ENCODE measurements around the gene ZSCAN9. TPM values are rescaled to one million over a fixed set of nuclear protein-coding genes. Genes with fewer than 3 reads are reported as not detected.
A peak's percentile ranks its signal among the peaks of the same experiment; 100 is the strongest.

ZSCAN9 gene
- total RNA-seq = 1 to 10 TPM; 3.4 to 4.4 TPM
- polyA plus RNA-seq = 1 to 10 TPM; 1.2 to 3.5 TPM

GRCh38 chr6:28225056-28225834 lies at the start of gene ZSCAN9:
Gene ZSCAN9 (plus strand): TSS chr6:28225275. CDS start chr6:28227085, 1,810 bp downstream.
- Histone ChIP-seq H3K36me3 (ENCODE audit: insufficient read depth, low read length) (no peaks in the 10 kb centered on the region), H3K27ac (ENCODE audit: low read depth, low read length) (no peak within 1 kb of the TSS), H3K4me3 (ENCODE audit: low read length in 2 of 2) (peak within 1 kb of the TSS; percentile 60 to 74), H3K9me3 (ENCODE audit: control insufficient read depth in 1 of 2, low read length in 2 of 2) (no peaks in the 10 kb centered on the region), H3K27me3 (ENCODE audit: insufficient read depth, low read length) (peaks cover 14% of the 10 kb centered on the region), H3K4me1 (ENCODE audit: insufficient read depth, low read length) (peaks cover 7% of the 10 kb centered on the region)
- Mint-ChIP-seq H3K27me3 (peaks cover 31% of the 10 kb centered on the region in 2 donors), H3K9me3 (peaks cover 0 to 8% (median 0%) of the 10 kb centered on the region in 8 donors), H3K27ac (peak within 1 kb of the TSS in 6 of 7 donors; percentile 36 to 92 (median 82)), H3K4me3 (peak within 1 kb of the TSS; percentile 91 to 97 (median 94)), H3K36me3 (peaks cover 8 to 10% of the 10 kb centered on the region in 2 donors), H3K4me1 (peaks cover 8 to 15% (median 8%) of the 10 kb centered on the region in 4 donors)
- peak in 3 of 5 donors; percentile 15 to 26 (median 16) for DNase-seq
- CTCF ChIA-PET (ENCODE audit: partially characterized antibody) = no interaction called here
- POLR2A ChIA-PET (ENCODE audit: partially characterized antibody) = no interaction called here
- intact Hi-C loops (cut with micrococcal nuclease) = no loop called here

DNA sequence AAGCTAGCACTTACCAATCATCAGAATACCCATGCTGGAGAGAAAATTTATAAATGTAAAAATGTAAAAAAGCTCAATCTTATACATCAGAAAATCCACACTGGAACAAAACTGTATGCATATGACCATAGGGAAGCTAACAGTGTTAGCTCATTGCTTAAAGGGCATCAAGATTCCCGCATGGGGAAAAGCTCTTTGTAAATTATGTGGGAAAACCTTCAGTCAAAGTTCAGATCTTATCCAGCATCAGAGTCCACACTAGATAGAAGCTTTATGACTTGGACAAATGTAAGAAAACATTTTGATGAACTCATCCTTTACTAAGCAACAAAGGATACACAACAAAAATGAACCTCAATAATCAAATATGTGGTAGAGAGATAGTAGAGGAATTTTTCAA lies 48.7 kb upstream of the ZSCAN9 start:
- intact Hi-C loops (cut with micrococcal nuclease) = no loop called here
- CTCF ChIA-PET (ENCODE audit: partially characterized antibody) = no interaction called here
- no peaks in the 10 kb centered on the region for H3K4me1 Mint-ChIP-seq
- H3K27ac Mint-ChIP-seq = no peak overlapping the region
- peaks cover 0 to 6% (median 2%) of the 10 kb centered on the region in 8 donors for H3K9me3 Mint-ChIP-seq
- Histone ChIP-seq H3K27ac (ENCODE audit: low read depth, low read length) (no peak overlapping the region), H3K4me3 (ENCODE audit: low read length in 2 of 2) (no peak overlapping the region), H3K36me3 (ENCODE audit: insufficient read depth, low read length) (no peaks in the 10 kb centered on the region), H3K4me1 (ENCODE audit: insufficient read depth, low read length) (no peaks in the 10 kb centered on the region), H3K27me3 (ENCODE audit: insufficient read depth, low read length) (no peaks in the 10 kb centered on the region), H3K9me3 (ENCODE audit: control insufficient read depth in 1 of 2, low read length in 2 of 2) (no peaks in the 10 kb centered on the region)
- no peak for DNase-seq
- no peaks in the 10 kb centered on the region for H3K36me3 Mint-ChIP-seq
- POLR2A ChIA-PET (ENCODE audit: partially characterized antibody) = no interaction called here
- peaks cover 22 to 41% of the 10 kb centered on the region in 2 donors for H3K27me3 Mint-ChIP-seq
- H3K4me3 Mint-ChIP-seq = no peak overlapping the region

GRCh38 chr6:28182255-28182654 lies 42.8 kb upstream of the ZSCAN9 start:
- H3K4me3 ChIP-seq (ENCODE audit: low read length in 2 of 2) = no peak overlapping the region
- Mint-ChIP-seq H3K36me3 (no peaks in the 10 kb centered on the region), H3K4me3 (no peak overlapping the region), H3K4me1 (no peaks in the 10 kb centered on the region), H3K9me3 (peaks cover 0 to 49% (median 20%) of the 10 kb centered on the region in 8 donors), H3K27me3 (peaks cover 17 to 22% of the 10 kb centered on the region in 2 donors), H3K27ac (no peak overlapping the region)
- no peak overlapping the region for H3K27ac ChIP-seq (ENCODE audit: low read depth, low read length)
- ChIA-PET POLR2A (ENCODE audit: partially characterized antibody) (no interaction called here), CTCF (ENCODE audit: partially characterized antibody) (no interaction called here)
- no peaks in the 10 kb centered on the region for H3K4me1 ChIP-seq (ENCODE audit: insufficient read depth, low read length)
- peaks cover 0 to 1% of the 10 kb centered on the region in 2 donors for H3K9me3 ChIP-seq (ENCODE audit: control insufficient read depth in 1 of 2, low read length in 2 of 2)
- no peaks in the 10 kb centered on the region for H3K27me3 ChIP-seq (ENCODE audit: insufficient read depth, low read length)
- DNase-seq = no peak
- H3K36me3 ChIP-seq (ENCODE audit: insufficient read depth, low read length) = no peaks in the 10 kb centered on the region
- intact Hi-C loops (cut with micrococcal nuclease) = no loop called here

GRCh38 chr6:28188111-28188979 lies 36.7 kb upstream of the ZSCAN9 start:
- no peaks in the 10 kb centered on the region for H3K27me3 ChIP-seq (ENCODE audit: insufficient read depth, low read length)
- Mint-ChIP-seq H3K27me3 (peaks cover 4 to 6% of the 10 kb centered on the region in 2 donors), H3K9me3 (peaks cover 4 to 86% (median 63%) of the 10 kb centered on the region in 8 donors), H3K36me3 (peaks cover 4 to 10% of the 10 kb centered on the region in 2 donors), H3K27ac (no peak overlapping the region), H3K4me1 (no peaks in the 10 kb centered on the region), H3K4me3 (no peak overlapping the region)
- ChIA-PET CTCF (ENCODE audit: partially characterized antibody) (no interaction called here), POLR2A (ENCODE audit: partially characterized antibody) (no interaction called here)
- peaks cover 8 to 19% of the 10 kb centered on the region in 2 donors for H3K9me3 ChIP-seq (ENCODE audit: control insufficient read depth in 1 of 2, low read length in 2 of 2)
- no peak overlapping the region for H3K4me3 ChIP-seq (ENCODE audit: low read length in 2 of 2)
- intact Hi-C loops (cut with micrococcal nuclease) = no loop called here
- no peak overlapping the region for H3K27ac ChIP-seq (ENCODE audit: low read depth, low read length)
- no peak for DNase-seq
- no peaks in the 10 kb centered on the region for H3K36me3 ChIP-seq (ENCODE audit: insufficient read depth, low read length)
- no peaks in the 10 kb centered on the region for H3K4me1 ChIP-seq (ENCODE audit: insufficient read depth, low read length)

GRCh38 chr6:28200020-28200419 lies 25.1 kb upstream of the ZSCAN9 start:
- CTCF ChIA-PET (ENCODE audit: partially characterized antibody) = no interaction called here

DNA sequence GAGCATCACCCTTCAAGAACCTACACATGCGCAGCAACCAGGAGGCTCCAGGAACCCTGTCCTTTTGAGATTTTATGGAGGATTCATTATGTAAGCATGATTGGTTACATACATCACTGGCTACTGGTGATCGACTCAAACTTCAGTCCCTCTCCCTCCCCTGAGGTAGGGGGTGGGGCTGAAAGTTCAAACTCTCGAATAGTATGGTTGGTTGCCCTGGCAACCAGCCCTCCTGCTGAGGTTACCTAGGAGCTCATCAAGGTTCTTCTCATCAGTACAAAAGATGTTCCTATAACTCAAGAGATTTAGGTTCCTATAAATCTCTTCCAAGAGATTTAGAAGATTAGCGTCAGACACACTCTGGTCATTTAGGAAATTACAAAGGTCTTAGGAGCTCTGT lies 21.9 kb upstream of the ZSCAN9 start:
- Mint-ChIP-seq H3K9me3 (peaks cover 6 to 77% (median 48%) of the 10 kb centered on the region in 8 donors), H3K4me3 (no peak overlapping the region), H3K27me3 (peaks cover 52 to 55% of the 10 kb centered on the region in 2 donors), H3K27ac (peak overlapping the region in 1 of 7 donors; percentile 11), H3K4me1 (peaks cover 6 to 11% (median 11%) of the 10 kb centered on the region in 4 donors), H3K36me3 (peaks cover 4 to 9% of the 10 kb centered on the region in 2 donors)
- POLR2A ChIA-PET (ENCODE audit: partially characterized antibody) = no interaction called here
- Histone ChIP-seq H3K9me3 (ENCODE audit: control insufficient read depth in 1 of 2, low read length in 2 of 2) (no peaks in the 10 kb centered on the region), H3K36me3 (ENCODE audit: insufficient read depth, low read length) (no peaks in the 10 kb centered on the region), H3K27ac (ENCODE audit: low read depth, low read length) (no peak overlapping the region), H3K4me1 (ENCODE audit: insufficient read depth, low read length) (peaks cover 18% of the 10 kb centered on the region), H3K27me3 (ENCODE audit: insufficient read depth, low read length) (peaks cover 20% of the 10 kb centered on the region), H3K4me3 (ENCODE audit: low read length in 2 of 2) (no peak overlapping the region)
- CTCF ChIA-PET (ENCODE audit: partially characterized antibody) = no interaction called here
- no peak for DNase-seq
- intact Hi-C loops (cut with micrococcal nuclease) = no loop called here

More at GRCh38 chr6:28200020-28200419, 25.1 kb upstream of the ZSCAN9 start:
- no peak for DNase-seq
- H3K27ac ChIP-seq (ENCODE audit: low read depth, low read length) = no peak overlapping the region
- POLR2A ChIA-PET (ENCODE audit: partially characterized antibody) = no interaction called here
- H3K27me3 ChIP-seq (ENCODE audit: insufficient read depth, low read length) = no peaks in the 10 kb centered on the region
- intact Hi-C loops (cut with micrococcal nuclease) = no loop called here
- no peak overlapping the region for H3K27ac Mint-ChIP-seq
- H3K36me3 ChIP-seq (ENCODE audit: insufficient read depth, low read length) = no peaks in the 10 kb centered on the region
- peaks cover 41 to 43% of the 10 kb centered on the region in 2 donors for H3K27me3 Mint-ChIP-seq
- H3K36me3 Mint-ChIP-seq = peaks cover 9 to 20% of the 10 kb centered on the region in 2 donors
- H3K9me3 ChIP-seq (ENCODE audit: control insufficient read depth in 1 of 2, low read length in 2 of 2) = no peaks in the 10 kb centered on the region
- peaks cover 10 to 76% (median 47%) of the 10 kb centered on the region in 8 donors for H3K9me3 Mint-ChIP-seq
- H3K4me1 ChIP-seq (ENCODE audit: insufficient read depth, low read length) = peaks cover 9% of the 10 kb centered on the region
- peaks cover 0 to 4% (median under 1%) of the 10 kb centered on the region in 4 donors for H3K4me1 Mint-ChIP-seq
- no peak overlapping the region for H3K4me3 Mint-ChIP-seq
- H3K4me3 ChIP-seq (ENCODE audit: low read length in 2 of 2) = no peak overlapping the region

GRCh38 chr6:28205879-28206278 lies 19.2 kb upstream of the ZSCAN9 start:
- Mint-ChIP-seq H3K9me3 (peaks cover 2 to 57% (median 46%) of the 10 kb centered on the region in 8 donors), H3K4me1 (peaks cover 6 to 15% (median 13%) of the 10 kb centered on the region in 4 donors), H3K4me3 (no peak overlapping the region), H3K36me3 (peaks cover 2 to 3% of the 10 kb centered on the region in 2 donors), H3K27me3 (peaks cover 47 to 50% of the 10 kb centered on the region in 2 donors), H3K27ac (no peak overlapping the region)
- H3K4me1 ChIP-seq (ENCODE audit: insufficient read depth, low read length) = peaks cover 19% of the 10 kb centered on the region
- ChIA-PET CTCF (ENCODE audit: partially characterized antibody) (interaction anchor here (1.2 kb wide), 1 partner anchor 150 kb away, joined by 7 read pairs; no protein-coding TSS in a partner anchor), POLR2A (ENCODE audit: partially characterized antibody) (interaction anchor here (1.6 kb wide), 1 partner anchor 21 kb away, joined by 4 read pairs; no protein-coding TSS in a partner anchor)
- H3K27ac ChIP-seq (ENCODE audit: low read depth, low read length) = no peak overlapping the region
- intact Hi-C loops (cut with micrococcal nuclease) = no loop called here
- no peak overlapping the region for H3K4me3 ChIP-seq (ENCODE audit: low read length in 2 of 2)
- no peak for DNase-seq
- H3K36me3 ChIP-seq (ENCODE audit: insufficient read depth, low read length) = no peaks in the 10 kb centered on the region
- peaks cover 42% of the 10 kb centered on the region for H3K27me3 ChIP-seq (ENCODE audit: insufficient read depth, low read length)
- no peaks in the 10 kb centered on the region for H3K9me3 ChIP-seq (ENCODE audit: control insufficient read depth in 1 of 2, low read length in 2 of 2)

All from CD4-positive, alpha-beta memory T cell (primary cell).